Neural progenitor cell (in vitro differentiated cells): ENCODE data around the gene TM9SF3.

Experiments used
- CTCF ChIP-seq: fragments of 200-600 bp; sonication (generic); IDR thresholded peaks from 2 replicates; pipeline ENCODE4 v1.5.1; 2017; ENCODE audit warnings: antibody characterized with exemption, mild to moderate bottlenecking
- EZH2phosphoT487 ChIP-seq: fragments of 200-600 bp; sonication (generic); IDR thresholded peaks from 2 replicates; pipeline ENCODE4 v1.6.1; 2017; ENCODE audit warnings: antibody characterized with exemption

DNA sequence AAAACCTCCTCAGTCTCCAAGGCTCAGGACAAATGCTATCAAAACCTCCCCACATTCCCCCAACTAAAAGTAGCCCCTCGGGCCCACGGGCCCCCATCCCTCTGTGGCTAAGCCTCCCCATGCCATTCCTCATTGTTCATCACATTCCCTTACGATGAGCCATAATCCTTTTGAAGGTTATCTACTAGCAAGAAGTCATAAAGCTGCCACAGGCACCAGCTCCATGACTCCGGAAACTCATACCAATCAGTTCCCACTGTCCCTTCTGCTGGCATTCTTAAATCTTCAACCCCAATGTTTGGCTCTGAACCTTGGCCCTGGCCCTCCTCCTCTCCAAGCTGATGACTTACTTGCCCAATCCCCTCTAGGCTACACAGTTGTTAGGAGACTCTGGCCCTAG, 19.4 kb upstream of the TM9SF3 start:
- TF ChIP-seq CTCF (no peak), EZH2phosphoT487 (no peak)
